ENCODE measurements around the gene PSMD2. TPM values are rescaled to one million over a fixed set of nuclear protein-coding genes. Genes with fewer than 3 reads are reported as not detected.

The PSMD2 gene
- total RNA-seq, 1 experiment from 2014 or later: 344 TPM

DNA sequence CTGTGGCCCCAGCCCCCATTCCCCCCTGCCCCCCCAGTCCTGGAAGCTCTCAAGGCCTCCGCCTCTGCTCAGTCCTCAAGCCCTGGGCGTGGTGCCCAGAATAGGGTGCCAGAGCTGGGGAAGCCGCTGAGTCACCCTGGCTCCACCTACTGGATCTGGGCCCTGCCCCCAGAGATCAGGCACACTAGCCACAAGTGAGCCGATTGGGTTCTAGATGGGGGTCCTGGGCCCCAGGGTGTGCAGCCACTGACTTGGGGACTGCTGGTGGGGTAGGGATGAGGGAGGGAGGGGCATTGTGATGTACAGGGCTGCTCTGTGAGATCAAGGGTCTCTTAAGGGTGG is 21.0 kb downstream of the PSMD2 start:
- WGBS (ENCODE audit: extremely low coverage, insufficient read length, low lambda C conversion rate): no CpG with 5 or more reads among the region's 4 CpGs

More for the DNA sequence above, 21.0 kb downstream of the PSMD2 start:
- Histone ChIP-seq H3K23ac (ENCODE audit: insufficient read length, low read depth, low read length) (no peak overlapping the region), H2BK15ac (ENCODE audit: low read depth, low read length) (no peak overlapping the region), H4K8ac (replicated peaks; ENCODE audit: insufficient read length, low read depth, low read length) (no peak overlapping the region), H4K5ac (ENCODE audit: insufficient read length, low read depth, low read length) (no peak overlapping the region), H3K56ac (ENCODE audit: insufficient read length, low read depth, low read length) (no peak overlapping the region), H3K23me2 (ENCODE audit: insufficient read length, low read depth, low read length, poor library complexity, severe bottlenecking) (peaks cover 10% of the 10 kb centered on the region), H3T11ph (ENCODE audit: low read length) (no peak overlapping the region), H2BK120ac (ENCODE audit: low read depth, low read length, poor library complexity, severe bottlenecking) (no peak overlapping the region), H2BK20ac (ENCODE audit: low read depth, low read length, poor library complexity, severe bottlenecking) (no peak overlapping the region), H3K18ac (ENCODE audit: insufficient read length, low read depth, low read length) (no peak overlapping the region), H2AFZ (ENCODE audit: low read length) (no peak overlapping the region), H3K9me3 (ENCODE audit: control insufficient read depth, low read depth, low read length) (no peaks in the 10 kb centered on the region), H4K20me1 (ENCODE audit: control insufficient read depth, insufficient read depth, insufficient read length) (no peaks in the 10 kb centered on the region), H3K79me2 (ENCODE audit: insufficient read depth, low read length) (peaks cover 38% of the 10 kb centered on the region), H2AK5ac (ENCODE audit: insufficient read length, low read length) (no peak overlapping the region), H3K14ac (ENCODE audit: insufficient read depth, low read length) (no peak overlapping the region), H2BK5ac (ENCODE audit: insufficient read length, low read length) (no peak overlapping the region), H3K79me1 (ENCODE audit: insufficient read depth, low read depth, low read length, poor library complexity, severe bottlenecking) (peaks cover 6% of the 10 kb centered on the region), H2BK12ac (ENCODE audit: insufficient read length, low read depth, low read length) (no peak overlapping the region), H3K4me2 (ENCODE audit: insufficient read depth, insufficient read length, low read length) (no peak overlapping the region), H4K91ac (ENCODE audit: insufficient read length, low read depth, low read length) (no peak overlapping the region), H3K9ac (ENCODE audit: extremely low read depth, insufficient read length, low read length) (no peak overlapping the region), H3K27ac (ENCODE audit: insufficient read length, low read depth, low read length) (no peak overlapping the region), H3K4me1 (ENCODE audit: insufficient read depth, low read length) (peaks cover 8% of the 10 kb centered on the region; the same call in 1 of the 2 replicates), H3K27me3 (ENCODE audit: insufficient read depth, low read length) (no peaks in the 10 kb centered on the region), H3K4ac (ENCODE audit: low read depth, low read length) (no peak overlapping the region)
- TF ChIP-seq, protein P1, sequence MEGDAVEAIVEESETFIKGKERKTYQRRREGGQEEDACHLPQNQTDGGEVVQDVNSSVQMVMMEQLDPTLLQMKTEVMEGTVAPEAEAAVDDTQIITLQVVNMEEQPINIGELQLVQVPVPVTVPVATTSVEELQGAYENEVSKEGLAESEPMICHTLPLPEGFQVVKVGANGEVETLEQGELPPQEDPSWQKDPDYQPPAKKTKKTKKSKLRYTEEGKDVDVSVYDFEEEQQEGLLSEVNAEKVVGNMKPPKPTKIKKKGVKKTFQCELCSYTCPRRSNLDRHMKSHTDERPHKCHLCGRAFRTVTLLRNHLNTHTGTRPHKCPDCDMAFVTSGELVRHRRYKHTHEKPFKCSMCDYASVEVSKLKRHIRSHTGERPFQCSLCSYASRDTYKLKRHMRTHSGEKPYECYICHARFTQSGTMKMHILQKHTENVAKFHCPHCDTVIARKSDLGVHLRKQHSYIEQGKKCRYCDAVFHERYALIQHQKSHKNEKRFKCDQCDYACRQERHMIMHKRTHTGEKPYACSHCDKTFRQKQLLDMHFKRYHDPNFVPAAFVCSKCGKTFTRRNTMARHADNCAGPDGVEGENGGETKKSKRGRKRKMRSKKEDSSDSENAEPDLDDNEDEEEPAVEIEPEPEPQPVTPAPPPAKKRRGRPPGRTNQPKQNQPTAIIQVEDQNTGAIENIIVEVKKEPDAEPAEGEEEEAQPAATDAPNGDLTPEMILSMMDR (conservative IDR thresholded peaks at IDR 0.05): no peak
- DNase-seq: no peak
- Mint-ChIP-seq H3K9me3 (no peaks in the 10 kb centered on the region), H3K27me3 (ENCODE audit: low read depth) (no peaks in the 10 kb centered on the region; the same call in 1 of the 2 replicates), H3K4me3 (no peak overlapping the region), H3K4me1 (peaks cover 26 to 27% of the 10 kb centered on the region in 2 experiments), H3K36me3 (ENCODE audit: insufficient read depth in 1 of 3, low read depth in 3 of 3) (peaks cover 68 to 92% (median 79%) of the 10 kb centered on the region in 3 experiments), H3K27ac (peak overlapping the region in 1 of 3 experiments; percentile 57; a peak in 1 of 7 replicates)
